ENCODE results near the gene KIZ.

The KIZ gene

DNA sequence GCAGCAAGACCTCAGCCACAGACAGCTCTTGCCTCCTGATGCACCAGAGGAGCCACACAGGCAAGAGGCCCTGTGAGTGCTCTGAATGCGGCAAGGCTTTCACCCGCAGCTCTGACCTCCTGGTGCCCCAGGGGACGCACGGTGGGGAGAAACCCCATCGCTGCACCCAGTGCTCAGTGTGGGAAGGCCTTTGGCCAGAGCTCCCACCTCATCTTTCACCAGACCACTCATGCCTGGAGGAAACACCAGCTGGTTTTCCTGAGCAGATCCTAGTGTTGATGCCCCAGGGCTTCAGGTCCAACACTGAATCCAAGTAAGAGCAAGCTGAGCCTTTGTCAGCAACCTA is 140.3 kb downstream of the KIZ start:
- no peak for DNase-seq (ENCODE audit: low spot score)

- no peak for DNase-seq (ENCODE audit: low spot score)
These were observed 143.9 kb downstream of the KIZ start for GRCh38 chr20:21269772-21270171.

GRCh38 chr20:21270806-21271205 is 144.9 kb downstream of the KIZ start:
- DNase-seq (ENCODE audit: low spot score), result no peak

- DNase-seq (ENCODE audit: low spot score), result no peak
These were observed 146.4 kb downstream of the KIZ start for GRCh38 chr20:21272279-21272678.

GRCh38 chr20:21272679-21273078 is 146.8 kb downstream of the KIZ start:
- DNase-seq (ENCODE audit: low spot score), result no peak

DNA sequence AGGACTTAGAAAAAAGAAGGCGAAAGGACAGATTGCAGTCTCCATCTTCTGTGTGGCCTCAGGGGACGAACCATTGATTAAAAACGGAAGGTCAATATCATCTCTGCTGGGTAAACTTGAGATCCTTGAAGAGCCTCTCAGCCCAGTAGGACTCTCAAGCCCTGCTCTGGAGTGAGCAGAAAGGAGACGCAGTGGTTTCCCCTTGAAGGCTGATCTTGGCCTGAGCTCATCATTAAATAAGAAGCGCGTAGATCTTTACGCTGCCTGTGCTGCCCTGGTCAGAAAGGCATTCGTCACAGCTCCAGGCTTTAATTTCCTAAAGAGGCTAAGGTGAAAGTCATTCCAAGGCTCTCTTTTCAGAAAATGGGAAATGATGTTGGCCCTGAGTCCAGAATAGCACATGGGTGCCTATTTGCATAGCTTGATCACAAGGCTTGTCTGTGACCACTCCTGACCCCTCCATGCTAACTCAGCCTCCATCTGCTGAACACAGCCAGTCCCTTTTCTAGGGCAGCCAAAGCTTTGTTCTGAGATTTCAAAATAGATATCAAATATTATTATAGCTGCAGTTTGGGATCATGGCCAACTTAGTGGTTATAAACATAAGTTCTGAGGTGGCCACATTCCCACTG is 148.0 kb downstream of the KIZ start:
- no peak for DNase-seq (ENCODE audit: low spot score)

DNA sequence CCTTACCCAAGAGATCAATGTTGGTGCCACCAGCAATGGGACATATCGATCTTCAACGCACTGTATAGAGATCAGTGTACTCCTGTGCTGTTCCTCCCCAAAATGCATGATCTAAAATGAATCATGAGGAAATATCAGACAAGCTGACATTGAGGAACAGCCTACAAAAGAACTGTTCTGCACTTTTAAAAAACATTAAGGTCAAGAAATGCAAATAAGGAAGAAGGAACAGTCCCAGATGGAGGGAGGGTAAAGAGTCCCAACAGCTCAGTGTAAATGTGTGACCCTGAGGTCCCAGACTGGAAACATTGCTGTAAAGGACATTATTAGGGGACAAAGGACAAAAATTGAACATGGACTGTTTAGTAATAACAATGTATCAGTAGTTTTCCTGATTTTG is 152.9 kb downstream of the KIZ start:
- no peak for DNase-seq (ENCODE audit: low spot score)

DNA sequence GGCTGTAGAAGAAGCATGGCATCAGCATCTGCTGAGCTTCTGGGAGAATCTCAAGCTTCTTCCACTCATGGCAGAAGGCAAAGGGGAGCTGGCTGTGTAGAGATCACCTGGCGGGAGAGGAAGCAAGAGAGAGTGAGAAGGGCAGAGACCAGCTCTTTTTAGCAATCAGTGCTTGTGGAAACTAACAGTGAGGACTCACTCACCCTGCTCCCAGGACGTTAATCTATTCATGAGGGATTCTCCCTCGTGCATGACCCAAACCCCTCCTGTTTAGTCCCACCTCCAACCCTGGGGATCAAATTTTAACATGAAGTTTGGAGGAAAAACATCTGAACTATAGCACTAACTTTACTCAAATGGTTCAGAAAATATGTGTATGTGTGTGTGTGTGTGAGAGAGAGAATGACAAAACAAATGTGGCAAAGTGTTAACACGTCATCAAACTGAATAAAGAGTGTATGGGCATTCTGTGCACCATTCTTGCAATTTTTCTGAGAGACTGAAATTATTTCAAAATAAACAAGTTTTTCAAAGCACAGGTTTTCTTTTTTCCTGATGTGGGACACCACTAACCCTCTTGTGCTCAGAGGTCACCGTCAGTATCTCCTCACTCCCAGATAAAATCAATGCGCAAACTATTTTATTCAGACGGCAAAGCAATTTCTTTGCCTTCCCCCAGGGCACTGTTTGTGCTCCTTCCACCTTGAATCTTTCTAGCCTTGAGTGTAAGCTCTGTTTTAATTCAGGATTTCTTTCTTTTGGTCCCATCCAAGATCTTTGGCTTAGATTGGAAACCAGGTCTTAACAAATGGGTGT is 154.0 kb downstream of the KIZ start:
- no peak for DNase-seq (ENCODE audit: low spot score)

GRCh38 chr20:21280522-21281016 is 154.7 kb downstream of the KIZ start:
- peak; percentile 57 for DNase-seq (ENCODE audit: low spot score)

DNA sequence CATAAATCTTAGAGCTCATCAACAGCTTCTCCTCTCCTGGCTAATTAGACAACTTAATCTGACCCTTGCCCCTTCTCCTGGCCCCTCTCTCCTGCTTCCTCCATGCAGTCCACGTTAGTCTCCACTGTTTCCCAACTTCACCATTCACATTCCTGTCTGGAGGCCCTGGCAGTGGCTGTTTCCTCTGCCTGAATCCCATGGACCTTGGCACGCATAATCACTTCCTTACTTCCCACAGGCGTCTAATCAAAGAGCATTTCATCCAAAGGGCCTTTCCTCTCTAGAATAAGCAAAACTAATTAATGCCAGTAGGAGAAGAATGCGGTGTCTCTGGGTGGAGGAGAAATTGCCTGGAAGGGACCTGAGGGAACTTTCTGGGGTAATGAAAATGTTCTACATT is 160.9 kb downstream of the KIZ start:
- DNase-seq (ENCODE audit: low spot score), result no peak

GRCh38 chr20:21288587-21289370 is 162.9 kb downstream of the KIZ start:
- no peak for DNase-seq (ENCODE audit: low spot score)

- no peak for DNase-seq (ENCODE audit: low spot score)
These were observed 163.8 kb downstream of the KIZ start for GRCh38 chr20:21289651-21290050.

GRCh38 chr20:21291026-21291425 is 165.1 kb downstream of the KIZ start:
- DNase-seq (ENCODE audit: low spot score), result no peak

DNA sequence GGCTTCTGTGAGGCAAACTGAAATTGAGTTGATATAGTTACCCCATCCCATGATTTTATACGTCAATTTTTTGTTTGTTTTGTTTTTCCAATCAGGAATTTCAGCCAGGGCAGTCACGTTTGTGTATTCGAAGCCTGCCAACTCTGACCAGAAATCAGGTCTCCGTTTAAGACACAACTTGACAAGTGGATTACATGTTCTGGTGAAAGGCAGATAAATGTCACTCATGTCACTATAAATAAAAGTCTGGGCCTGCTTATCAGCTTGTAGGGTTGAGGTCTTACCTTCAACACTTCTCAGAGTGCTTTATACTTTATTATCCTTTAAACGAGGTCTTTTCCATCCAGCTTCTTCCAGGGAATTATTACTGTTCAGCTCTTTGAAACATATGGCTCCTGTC is 168.9 kb downstream of the KIZ start:
- DNase-seq (ENCODE audit: low spot score), result no peak
